Endothelial cell of umbilical vein (primary cell): ENCODE results near the gene ATAD5. TPM values are rescaled to one million over a fixed set of nuclear protein-coding genes. Genes with fewer than 3 reads are reported as not detected.

Source experiments
- BruUV-seq: library from RNA; stranded (reverse); fragments of 400-500 nt; replicated peaks from 2 replicates; lab custom pipeline; 2021; lab: Mats Ljungman, UMichigan
- CTCF ChIA-PET: fragments of 300-600, 350-600 bp; sonication (Branson Sonifier 250); formaldehyde crosslinking; loops from one replicate; lab custom pipeline; 2021; ENCODE audit warnings: antibody characterized with exemption, inconsistent platforms; lab: Charles Lee
- POLR2A ChIA-PET: fragments of 300-600, 350-600 bp; sonication (Branson Sonifier 250); formaldehyde crosslinking; loops from one replicate; lab custom pipeline; 2021; ENCODE audit warnings: antibody characterized with exemption, inconsistent platforms; lab: Charles Lee
- DNase-seq: peaks from one replicate; pipeline ENCODE4 v3.0.0-alpha.2; 2011; ENCODE audit warnings: low read depth, low spot score
- FAIRE-seq: peaks from 2 replicates; lab custom pipeline; 2011; peaks lifted over from hg19 to GRCh38; lab: Jason Lieb, UNC
- H2AFZ ChIP-seq: 2 replicates; pipeline ENCODE4 v1.6.0; 2012; ENCODE audit warnings: low read depth, low read length, control low read depth, inconsistent platforms
- H3K27ac ChIP-seq: 2 replicates; pipeline ENCODE4 v1.5.1; 2011; ENCODE audit warnings: low read depth, mild to moderate bottlenecking, control low read depth, low read length, moderate library complexity; ENCODE audit not compliant: insufficient read depth
- H3K27me3 ChIP-seq, 2 experiments: 2 replicates each; pipeline versions ENCODE4 v1.6.0 to v1.6.1; 2011; ENCODE audit warnings: low read length in 2 of 2, mixed read lengths in 1 of 2; ENCODE audit not compliant: control insufficient read depth in 2 of 2, insufficient read depth in 2 of 2
- H3K36me3 ChIP-seq, 2 experiments: 2 replicates in 1 of 2; 3 replicates in 1 of 2; pipeline ENCODE4 v1.5.1; 2011; ENCODE audit warnings: low read length in 2 of 2, mild to moderate bottlenecking in 1 of 2, moderate library complexity in 1 of 2; ENCODE audit not compliant: control insufficient read depth in 2 of 2, insufficient read depth in 2 of 2; ENCODE audit errors: extremely low read depth in 1 of 2
- H3K4me1 ChIP-seq: 3 replicates; pipeline ENCODE4 v1.5.1; 2011; ENCODE audit warnings: mild to moderate bottlenecking, low read length; ENCODE audit not compliant: control insufficient read depth, insufficient read depth; ENCODE audit errors: extremely low read depth
- H3K4me2 ChIP-seq: 2 replicates; pipeline ENCODE4 v1.6.1; 2011; ENCODE audit warnings: low read length, control low read depth, mixed read lengths; ENCODE audit not compliant: insufficient read depth
- H3K4me3 ChIP-seq, 3 experiments: fragments of 200-600 bp in 1 of 3; sonication (generic), shearing (Covaris generic) in 1 of 3; replicated peaks in 1 of 3; 2 replicates each; pipeline ENCODE4 v1.5.1; 2011 to 2016; ENCODE audit warnings: control low read depth in 3 of 3, low read length in 3 of 3, mild to moderate bottlenecking in 2 of 3, inconsistent platforms in 1 of 3, low read depth in 1 of 3, moderate library complexity in 1 of 3; ENCODE audit not compliant: insufficient read depth in 1 of 3
- H3K79me2 ChIP-seq: 2 replicates; pipeline ENCODE4 v1.6.0; 2012; ENCODE audit warnings: low read length, inconsistent platforms; ENCODE audit not compliant: control insufficient read depth, insufficient read depth
- H3K9ac ChIP-seq: replicated peaks from 2 replicates; pipeline ENCODE3; 2011; ENCODE audit warnings: low read length, control low read depth; ENCODE audit not compliant: insufficient read depth; ENCODE audit errors: extremely low read depth
- H3K9me1 ChIP-seq: replicated peaks from 3 replicates; pipeline ENCODE4 v1.6.0; 2011; ENCODE audit warnings: mild to moderate bottlenecking, low read length; ENCODE audit not compliant: control insufficient read depth, insufficient read depth; ENCODE audit errors: extremely low read depth
- H3K9me3 ChIP-seq: replicated peaks from 2 replicates; pipeline ENCODE4 v1.5.1; 2012; ENCODE audit warnings: low read length, inconsistent platforms; ENCODE audit not compliant: control insufficient read depth, insufficient read depth
- H4K20me1 ChIP-seq: replicated peaks from 2 replicates; pipeline ENCODE3; 2011; ENCODE audit warnings: mild to moderate bottlenecking, low read length; ENCODE audit not compliant: control insufficient read depth, insufficient read depth; ENCODE audit errors: extremely low read depth
- CTCF ChIP-seq, 2 donors: IDR thresholded peaks; 1 replicate in 1 of 2; 2 replicates in 1 of 2; pipeline ENCODE4 v1.5.1; 2011; ENCODE audit warnings: low read length in 2 of 2, mild to moderate bottlenecking in 2 of 2, moderate library complexity in 2 of 2, control low read depth in 1 of 2, inconsistent platforms in 1 of 2, low read depth in 1 of 2; ENCODE audit not compliant: insufficient read depth in 1 of 2; ENCODE audit errors: extremely low read depth in 1 of 2
- EZH2 ChIP-seq: IDR thresholded peaks from 2 replicates; pipeline ENCODE4 v1.6.1; 2012; ENCODE audit warnings: borderline replicate concordance, low read depth, mild to moderate bottlenecking, moderate library complexity, low read length, inconsistent platforms; ENCODE audit not compliant: severe bottlenecking
- FOS ChIP-seq: IDR thresholded peaks from 2 replicates; pipeline ENCODE4 v1.6.1; 2011; ENCODE audit warnings: mild to moderate bottlenecking, low read length, moderate library complexity, borderline replicate concordance; ENCODE audit not compliant: insufficient read depth
- GATA2 ChIP-seq: IDR thresholded peaks from 2 replicates; pipeline ENCODE4 v1.7.0; 2011; ENCODE audit warnings: low read depth, mild to moderate bottlenecking, moderate library complexity, mixed read lengths, low read length; ENCODE audit not compliant: insufficient read length, insufficient read depth
- JUN ChIP-seq: IDR thresholded peaks from 2 replicates; pipeline ENCODE4 v1.6.1; 2011; ENCODE audit warnings: borderline replicate concordance, low read depth; ENCODE audit not compliant: insufficient read length, insufficient read depth
- MAX ChIP-seq: IDR thresholded peaks from 2 replicates; pipeline ENCODE4 v1.6.1; 2011; ENCODE audit not compliant: insufficient read depth, insufficient read length
- MYC ChIP-seq: IDR thresholded peaks from one replicate; pipeline ENCODE4 v1.6.1; 2011; ENCODE audit warnings: mild to moderate bottlenecking, low read depth, low read length
- POLR2A ChIP-seq: IDR thresholded peaks from 2 replicates; pipeline ENCODE4 v1.6.1; 2012; ENCODE audit warnings: low read depth, mild to moderate bottlenecking, control low read depth, low read length
- POLR2AphosphoS5 ChIP-seq: IDR thresholded peaks from 2 replicates; pipeline ENCODE4 v1.6.1; 2012; ENCODE audit warnings: low read depth, mild to moderate bottlenecking, control low read depth, low read length, moderate library complexity; ENCODE audit not compliant: insufficient read depth
- dilution Hi-C: fragments of 300-500 bp; cut with MboI; formaldehyde crosslinking; loops from one replicate; pipeline ENCODE4 v1.15.0; 2019; ENCODE audit warnings: low sequenced_read_pairs; ENCODE audit not compliant: extremely low pct_ligation_motif_present
- intact Hi-C: fragments of 100-400 bp; cut with micrococcal nuclease; formaldehyde crosslinking; loops from one replicate; pipeline ENCODE4 v1.10.0; 2022
- polyA plus RNA-seq, 4 experiments: library from polyadenylated mRNA; depleted of rRNA in 3 of 4; stranded (reverse) in 3 of 4; unstranded in 1 of 4; fragments of >200 nt; gene quantifications; 2 replicates each; pipeline versions ENCODE4 v1.2.1 to v1.2.3, GENCODE V29; 2011 to 2012; ENCODE audit warnings: missing spikeins in 1 of 4
- small RNA-seq: library from RNA; depleted of rRNA; stranded (forward); fragments of <200 nt; gene quantifications from one replicate; pipeline ENCODE3, GENCODE V24; 2012; ENCODE audit warnings: low replicate concordance, low read depth; ENCODE audit not compliant: insufficient read depth, insufficient read length
- total RNA-seq: library from RNA; stranded (reverse); gene quantifications from 2 replicates; pipeline ENCODE4 v1.2.3, GENCODE V29; 2021

The ATAD5 gene
- total and polyA plus RNA-seq, 2 donors (not counting 3 experiments of a cell fraction or from before 2014, with no cell fraction given), result 0.80 to 9.4 TPM

GRCh38 chr17:30942308-30943079 lies 110.7 kb downstream of the ATAD5 start:
- TF ChIP-seq MAX, result no peak
- no peak for TF ChIP-seq POLR2A
- TF ChIP-seq MYC, result no peak
- no peak for TF ChIP-seq CTCF (IDR thresholded peaks at IDR 0.05; ENCODE audit: extremely low read depth in 1 of 2, insufficient read depth in 1 of 2, low read depth in 1 of 2, low read length in 2 of 2)
- TF ChIP-seq JUN, result no peak
- no peak for TF ChIP-seq POLR2AphosphoS5
- no peak for TF ChIP-seq EZH2
- TF ChIP-seq GATA2, result no peak
- no peak for TF ChIP-seq FOS
- H3K9me1 ChIP-seq, result no peaks in the 10 kb centered on the region
- H2AFZ ChIP-seq, result no peak overlapping the region
- no TSS peak for BruUV-seq
- no peaks in the 10 kb centered on the region for H3K4me1 ChIP-seq
- no peak overlapping the region for H3K4me3 ChIP-seq
- H3K36me3 ChIP-seq, result no peaks in the 10 kb centered on the region
- ChIA-PET POLR2A (no interaction called here), CTCF (no interaction called here)
- H3K4me2 ChIP-seq, result no peak overlapping the region
- no peaks in the 10 kb centered on the region for H4K20me1 ChIP-seq
- dilution Hi-C loops (no loop called here), intact Hi-C loops (no loop called here)
- H3K9me3 ChIP-seq, result no peaks in the 10 kb centered on the region
- no peak overlapping the region for H3K9ac ChIP-seq
- FAIRE-seq (no peak), DNase-seq (no peak)
- no peaks in the 10 kb centered on the region for H3K79me2 ChIP-seq
- no peak overlapping the region for H3K27ac ChIP-seq
- H3K27me3 ChIP-seq, result peaks cover 0 to 10% of the 10 kb centered on the region in 2 experiments

Small RNA genes lying within 50 kb of the gene (small RNA-seq; reads per million reads assigned to genes)
- not detected for gene RNU6-298P

Other genes with a start within 250 kb of the ATAD5 start
- gene CRLF3, start 7.3 kb upstream of the ATAD5 start, total RNA-seq, result 15.4 and 18.9 TPM in 2 replicates
- 7.7 and 10.1 TPM in 2 replicates for gene CRLF3, start 7.3 kb upstream of the ATAD5 start, polyA plus RNA-seq
- 12.0 and 12.7 TPM in 2 replicates for gene TEFM, start 74.3 kb downstream of the ATAD5 start, total RNA-seq
- 3.7 and 4.8 TPM in 2 replicates for gene TEFM, start 74.3 kb downstream of the ATAD5 start, polyA plus RNA-seq
- gene ADAP2, start 90.0 kb downstream of the ATAD5 start, total RNA-seq, result 1.0 and 1.1 TPM in 2 replicates
- 0.28 and 0.53 TPM in 2 replicates for gene ADAP2, start 90.0 kb downstream of the ATAD5 start, polyA plus RNA-seq
- 11.6 and 11.7 TPM in 2 replicates for gene RNF135, start 139.1 kb downstream of the ATAD5 start, total RNA-seq
- gene RNF135, start 139.1 kb downstream of the ATAD5 start, polyA plus RNA-seq, result 12.0 and 13.4 TPM in 2 replicates